ENCODE measurements around the gene GFPT1.

The GFPT1 gene

GRCh38 chr2:69395866-69396265 is 8.8 kb upstream of the GFPT1 start:
- no peak for DNase-seq (ENCODE audit: low spot score)
- in situ Hi-C loops (cut with MboI; ENCODE audit: low pct_unique_long_range_greater_than_20kb, low sequenced_read_pairs, unreplicated experiment), result loop anchor here (25.0 kb wide), 1 partner anchor 316 kb away; no protein-coding TSS in a partner anchor
- no peak for TF ChIP-seq CTCF (IDR thresholded peaks at IDR 0.05; ENCODE audit: extremely low read depth, insufficient read depth, missing control alignments)

GRCh38 chr2:69393963-69394362 is 6.9 kb upstream of the GFPT1 start:
- no peak for DNase-seq (ENCODE audit: low spot score)
- in situ Hi-C loops (cut with MboI; ENCODE audit: low pct_unique_long_range_greater_than_20kb, low sequenced_read_pairs, unreplicated experiment), result loop anchor here (25.0 kb wide), 1 partner anchor 318 kb away; no protein-coding TSS in a partner anchor
- no peak for TF ChIP-seq CTCF (IDR thresholded peaks at IDR 0.05; ENCODE audit: extremely low read depth, insufficient read depth, missing control alignments)

DNA sequence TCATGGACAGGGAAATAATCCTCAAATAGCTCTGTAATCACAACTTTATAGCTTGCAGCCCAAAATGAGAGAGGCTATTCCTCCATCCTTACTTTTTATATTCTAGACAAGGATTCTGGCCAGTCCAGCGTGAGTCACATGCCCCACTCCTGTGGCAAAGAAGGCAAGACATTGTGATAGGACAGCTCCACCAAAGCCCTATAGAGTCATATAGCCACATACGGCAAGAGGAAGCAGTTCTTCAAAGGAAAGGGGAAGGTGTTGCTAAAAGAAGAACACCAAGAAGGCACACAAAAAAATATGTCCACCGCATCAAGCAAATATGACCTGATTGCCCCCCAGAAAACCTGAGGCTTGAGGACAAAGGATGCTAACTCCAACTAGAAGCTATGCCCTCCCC is 3.4 kb upstream of the GFPT1 start:
- DNase-seq (ENCODE audit: low spot score), result no peak
- TF ChIP-seq CTCF (IDR thresholded peaks at IDR 0.05; ENCODE audit: extremely low read depth, insufficient read depth, missing control alignments), result no peak
- in situ Hi-C loops (cut with MboI; ENCODE audit: low pct_unique_long_range_greater_than_20kb, low sequenced_read_pairs, unreplicated experiment), result loop anchor here (25.0 kb wide), 1 partner anchor 322 kb away; no protein-coding TSS in a partner anchor

- in situ Hi-C loops (cut with MboI; ENCODE audit: low pct_unique_long_range_greater_than_20kb, low sequenced_read_pairs, unreplicated experiment), result loop anchor here (25.0 kb wide), 1 partner anchor 322 kb away; no protein-coding TSS in a partner anchor
These were observed 3.0 kb upstream of the GFPT1 start for GRCh38 chr2:69390001-69390400.

DNA sequence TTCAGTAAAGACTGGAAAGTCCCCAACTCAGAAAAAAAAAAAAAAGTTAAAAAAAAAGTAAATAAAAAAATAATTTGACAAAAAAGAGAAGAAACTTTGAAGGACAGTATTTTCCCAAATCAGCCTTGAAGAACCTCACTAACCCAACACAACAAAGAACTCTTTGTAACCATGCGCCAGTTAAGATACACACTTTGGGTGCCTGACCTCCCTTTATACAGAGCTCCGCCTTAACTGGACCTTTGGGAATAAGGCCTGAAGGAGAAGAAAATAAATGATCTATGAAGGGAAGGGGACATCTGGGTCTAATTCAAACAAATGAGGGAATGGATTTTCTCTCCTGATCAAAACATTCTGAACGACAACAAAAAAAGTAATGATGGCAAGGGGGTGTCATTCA is 2.2 kb upstream of the GFPT1 start:
- in situ Hi-C loops (cut with MboI; ENCODE audit: low pct_unique_long_range_greater_than_20kb, low sequenced_read_pairs, unreplicated experiment), result loop anchor here (25.0 kb wide), 1 partner anchor 323 kb away; no protein-coding TSS in a partner anchor
- TF ChIP-seq CTCF (IDR thresholded peaks at IDR 0.05; ENCODE audit: extremely low read depth, insufficient read depth, missing control alignments), result no peak
- no peak for DNase-seq (ENCODE audit: low spot score)

More at GRCh38 chr2:69390001-69390400, 3.0 kb upstream of the GFPT1 start:
- no peak for DNase-seq (ENCODE audit: low spot score)
- TF ChIP-seq CTCF (IDR thresholded peaks at IDR 0.05; ENCODE audit: extremely low read depth, insufficient read depth, missing control alignments), result no peak

GRCh38 chr2:69387770-69388481 is 899 bp upstream of the GFPT1 start:
- in situ Hi-C loops (cut with MboI; ENCODE audit: low pct_unique_long_range_greater_than_20kb, low sequenced_read_pairs, unreplicated experiment), result loop anchor here (25.0 kb wide), 1 partner anchor 324 kb away; no protein-coding TSS in a partner anchor
- no peak for DNase-seq (ENCODE audit: low spot score)

More at GRCh38 chr2:69387770-69388481, 899 bp upstream of the GFPT1 start:
- TF ChIP-seq CTCF (IDR thresholded peaks at IDR 0.05; ENCODE audit: extremely low read depth, insufficient read depth, missing control alignments), result no peak
